ENCODE measurements around the gene PRKN. TPM values are rescaled to one million over a fixed set of nuclear protein-coding genes. Genes with fewer than 3 reads are reported as not detected.

PRKN gene
- total and polyA plus RNA-seq, 2 experiments from 2014 or later = 1.2 to 2.3 TPM

GRCh38 chr6:161590961-161591627, 1136.5 kb downstream of the PRKN start:
- Histone ChIP-seq H3F3A (ENCODE audit: insufficient read depth) (no peaks in the 10 kb centered on the region), H4K20me1 (ENCODE audit: insufficient read depth) (no peaks in the 10 kb centered on the region), H3K79me2 (ENCODE audit: insufficient read depth) (no peaks in the 10 kb centered on the region), H3K9me2 (ENCODE audit: insufficient read depth) (no peaks in the 10 kb centered on the region), H3K27ac (no peak overlapping the region), H3K4me1 (ENCODE audit: insufficient read depth) (no peaks in the 10 kb centered on the region), H3K36me3 (ENCODE audit: low read depth) (no peaks in the 10 kb centered on the region), H3K9ac (no peak overlapping the region), H3K27me3 (replicated peaks; ENCODE audit: insufficient read depth) (no peaks in the 10 kb centered on the region), H3K9me3 (ENCODE audit: low read depth) (no peaks in the 10 kb centered on the region), H3K4me3 (no peak overlapping the region), H2AFZ (no peak overlapping the region), H3K4me2 (ENCODE audit: unreplicated experiment) (no peak overlapping the region)
- DNase-seq = no peak
- 67 to 68% methylated on average over 5 of the region's 5 CpGs for WGBS, 2 experiments (ENCODE audit: low coverage in 1 of 2, low lambda C conversion rate in 2 of 2, missing lambda C conversion rate in 2 of 2)
- TF ChIP-seq EZH2 (IDR thresholded peaks at IDR 0.05; ENCODE audit: insufficient read depth, poor library complexity, severe bottlenecking) (no peak), EZH2phosphoT487 (IDR thresholded peaks at IDR 0.05; ENCODE audit: insufficient read depth, low read depth) (no peak)
- in situ Hi-C loops (cut with MboI) = no loop called here

- no peak overlapping the region for H3K9ac ChIP-seq
- H3K9me3 ChIP-seq (ENCODE audit: low read depth) = no peaks in the 10 kb centered on the region
- no peak overlapping the region for H3K4me2 ChIP-seq (ENCODE audit: unreplicated experiment)
- H3K79me2 ChIP-seq (ENCODE audit: insufficient read depth) = no peaks in the 10 kb centered on the region
- peaks cover 9% of the 10 kb centered on the region; the same call in 1 of the 2 replicates for H3K4me1 ChIP-seq (ENCODE audit: insufficient read depth)
- no peak for DNase-seq
- no peaks in the 10 kb centered on the region for H3F3A ChIP-seq (ENCODE audit: insufficient read depth)
- no peak overlapping the region for H3K4me3 ChIP-seq
- WGBS, 2 experiments (ENCODE audit: low coverage in 1 of 2, low lambda C conversion rate in 2 of 2, missing lambda C conversion rate in 2 of 2) = 86 to 95% methylated on average over 2 of the region's 2 CpGs
- H3K27ac ChIP-seq = no peak overlapping the region
- no peak for TF ChIP-seq EZH2 (IDR thresholded peaks at IDR 0.05; ENCODE audit: insufficient read depth, poor library complexity, severe bottlenecking)
- no peaks in the 10 kb centered on the region for H3K36me3 ChIP-seq (ENCODE audit: low read depth)
- H4K20me1 ChIP-seq (ENCODE audit: insufficient read depth) = no peaks in the 10 kb centered on the region
- no peaks in the 10 kb centered on the region for H3K27me3 ChIP-seq (replicated peaks; ENCODE audit: insufficient read depth)
- H2AFZ ChIP-seq = no peak overlapping the region
- no peaks in the 10 kb centered on the region for H3K9me2 ChIP-seq (ENCODE audit: insufficient read depth)
- in situ Hi-C loops (cut with MboI) = no loop called here
Measured at GRCh38 chr6:161586887-161587286, 1140.7 kb downstream of the PRKN start.

- H3K9me3 ChIP-seq (ENCODE audit: low read depth) = no peaks in the 10 kb centered on the region
- WGBS, 2 experiments (ENCODE audit: low coverage in 1 of 2, low lambda C conversion rate in 2 of 2, missing lambda C conversion rate in 2 of 2) = 72 to 77% methylated on average over 8 of the region's 8 CpGs
- H4K20me1 ChIP-seq (ENCODE audit: insufficient read depth) = no peaks in the 10 kb centered on the region
- no peaks in the 10 kb centered on the region for H3K9me2 ChIP-seq (ENCODE audit: insufficient read depth)
- no peak overlapping the region for H3K4me3 ChIP-seq
- in situ Hi-C loops (cut with MboI) = no loop called here
- H3F3A ChIP-seq (ENCODE audit: insufficient read depth) = no peaks in the 10 kb centered on the region
- H3K36me3 ChIP-seq (ENCODE audit: low read depth) = no peaks in the 10 kb centered on the region
- H3K4me2 ChIP-seq (ENCODE audit: unreplicated experiment) = no peak overlapping the region
- no peaks in the 10 kb centered on the region for H3K27me3 ChIP-seq (replicated peaks; ENCODE audit: insufficient read depth)
- H3K27ac ChIP-seq = no peak overlapping the region
- no peaks in the 10 kb centered on the region for H3K79me2 ChIP-seq (ENCODE audit: insufficient read depth)
- H3K9ac ChIP-seq = no peak overlapping the region
- no peak for TF ChIP-seq EZH2 (IDR thresholded peaks at IDR 0.05; ENCODE audit: insufficient read depth, poor library complexity, severe bottlenecking)
- no peak for TF ChIP-seq EZH2phosphoT487 (IDR thresholded peaks at IDR 0.05; ENCODE audit: insufficient read depth, low read depth)
- no peak for DNase-seq
- peaks cover 9% of the 10 kb centered on the region; the same call in 1 of the 2 replicates for H3K4me1 ChIP-seq (ENCODE audit: insufficient read depth)
- no peak overlapping the region for H2AFZ ChIP-seq
Measured at GRCh38 chr6:161584621-161585340, 1142.8 kb downstream of the PRKN start.

GRCh38 chr6:161584051-161584450, 1143.5 kb downstream of the PRKN start:
- no peaks in the 10 kb centered on the region for H3F3A ChIP-seq (ENCODE audit: insufficient read depth)
- no peak overlapping the region for H3K4me3 ChIP-seq
- H3K9ac ChIP-seq = no peak overlapping the region
- 46 to 47% methylated on average over 1 of the region's 1 CpG for WGBS, 2 experiments (ENCODE audit: low coverage in 1 of 2, low lambda C conversion rate in 2 of 2, missing lambda C conversion rate in 2 of 2)
- no peak overlapping the region for H3K4me2 ChIP-seq (ENCODE audit: unreplicated experiment)
- in situ Hi-C loops (cut with MboI) = no loop called here
- H3K4me1 ChIP-seq (ENCODE audit: insufficient read depth) = peaks cover 9% of the 10 kb centered on the region; the same call in 1 of the 2 replicates
- H3K79me2 ChIP-seq (ENCODE audit: insufficient read depth) = no peaks in the 10 kb centered on the region
- H3K27me3 ChIP-seq (replicated peaks; ENCODE audit: insufficient read depth) = no peaks in the 10 kb centered on the region
- no peaks in the 10 kb centered on the region for H3K9me2 ChIP-seq (ENCODE audit: insufficient read depth)
- DNase-seq = peak; percentile 48
- no peaks in the 10 kb centered on the region for H3K36me3 ChIP-seq (ENCODE audit: low read depth)
- H4K20me1 ChIP-seq (ENCODE audit: insufficient read depth) = no peaks in the 10 kb centered on the region
- H2AFZ ChIP-seq = no peak overlapping the region
- H3K9me3 ChIP-seq (ENCODE audit: low read depth) = no peaks in the 10 kb centered on the region
- no peak for TF ChIP-seq EZH2 (IDR thresholded peaks at IDR 0.05; ENCODE audit: insufficient read depth, poor library complexity, severe bottlenecking)
- no peak for TF ChIP-seq EZH2phosphoT487 (IDR thresholded peaks at IDR 0.05; ENCODE audit: insufficient read depth, low read depth)
- no peak overlapping the region for H3K27ac ChIP-seq
